AG08395 (cell line): ENCODE data around the gene TLCD1.
A peak's percentile ranks its signal among the peaks of the same experiment; 100 is the strongest.

ENCODE experiments used
- DNase-seq: peaks from one replicate; pipeline ENCODE4 v3.0.0; 2012; ENCODE audit warnings: mixed read lengths, low spot score

The TLCD1 gene

GRCh38 chr17:28712705-28713415 lies 13.2 kb downstream of the TLCD1 start:
- DNase-seq, result no peak

GRCh38 chr17:28712032-28712704 lies 13.9 kb downstream of the TLCD1 start:
- no peak for DNase-seq

- no peak for DNase-seq
Measured at GRCh38 chr17:28711723-28712031, 14.4 kb downstream of the TLCD1 start, which contains the start of gene PROCA1. Gene PROCA1, minus strand, starts transcription at chr17:28711888. Its CDS starts 228 bp downstream, at chr17:28711660.

- DNase-seq, result peak; percentile 94
Measured at GRCh38 chr17:28710861-28711722, 14.9 kb downstream of the TLCD1 start.

GRCh38 chr17:28707339-28707720 lies 18.7 kb downstream of the TLCD1 start:
- DNase-seq, result no peak

- no peak for DNase-seq
Measured at GRCh38 chr17:28706471-28707338, 19.3 kb downstream of the TLCD1 start.

- no peak for DNase-seq
Measured at GRCh38 chr17:28705728-28706334, 20.2 kb downstream of the TLCD1 start.

GRCh38 chr17:28705074-28705659 lies 20.9 kb downstream of the TLCD1 start:
- no peak for DNase-seq

GRCh38 chr17:28704219-28704858 lies 21.7 kb downstream of the TLCD1 start:
- no peak for DNase-seq

GRCh38 chr17:28703552-28704218 lies 22.3 kb downstream of the TLCD1 start:
- no peak for DNase-seq

GRCh38 chr17:28702752-28703150 lies 23.3 kb downstream of the TLCD1 start:
- DNase-seq, result no peak

- no peak for DNase-seq
Measured at GRCh38 chr17:28702026-28702751, 23.8 kb downstream of the TLCD1 start.

GRCh38 chr17:28700830-28701492 lies 25.1 kb downstream of the TLCD1 start:
- DNase-seq, result no peak

- no peak for DNase-seq
Measured at GRCh38 chr17:28700278-28700677, 25.8 kb downstream of the TLCD1 start.

- peak; percentile 18 for DNase-seq
Measured at GRCh38 chr17:28698253-28698941, 27.6 kb downstream of the TLCD1 start.

- DNase-seq, result no peak
Measured at GRCh38 chr17:28693869-28694268, 32.2 kb downstream of the TLCD1 start.

GRCh38 chr17:28689011-28689410 lies 37.0 kb downstream of the TLCD1 start:
- no peak for DNase-seq

- no peak for DNase-seq
Measured at GRCh38 chr17:28688481-28688880, 37.6 kb downstream of the TLCD1 start.
